ENCODE measurements around the gene PSMD9. TPM values are rescaled to one million over a fixed set of nuclear protein-coding genes. Genes with fewer than 3 reads are reported as not detected.

The PSMD9 gene
- total RNA-seq, 1 experiment from 2014 or later = 39.9 TPM

GRCh38 chr12:121930862-121931261 lies 42.3 kb downstream of the PSMD9 start:
- no peak overlapping the region for H3K4me3 Mint-ChIP-seq
- H3K18ac ChIP-seq (ENCODE audit: insufficient read length, low read depth, low read length) = no peak overlapping the region
- H3K27me3 ChIP-seq (ENCODE audit: insufficient read depth, low read length) = no peaks in the 10 kb centered on the region
- no peak overlapping the region for H2BK20ac ChIP-seq (ENCODE audit: low read depth, low read length, poor library complexity, severe bottlenecking)
- H3K9me3 Mint-ChIP-seq = no peaks in the 10 kb centered on the region
- H3T11ph ChIP-seq (ENCODE audit: low read length) = no peak overlapping the region
- H3K9me3 ChIP-seq (ENCODE audit: control insufficient read depth, low read depth, low read length) = no peaks in the 10 kb centered on the region
- H3K14ac ChIP-seq (ENCODE audit: insufficient read depth, low read length) = no peak overlapping the region
- no peaks in the 10 kb centered on the region for H3K79me1 ChIP-seq (ENCODE audit: insufficient read depth, low read depth, low read length, poor library complexity, severe bottlenecking)
- WGBS (ENCODE audit: extremely low coverage, insufficient read length, low lambda C conversion rate) = no CpG with 5 or more reads among the region's 4 CpGs
- no peak overlapping the region for H2AK5ac ChIP-seq (ENCODE audit: insufficient read length, low read length)
- H3K56ac ChIP-seq (ENCODE audit: insufficient read length, low read depth, low read length) = no peak overlapping the region
- H2AFZ ChIP-seq (ENCODE audit: low read length) = no peak overlapping the region
- no peak overlapping the region for H2BK120ac ChIP-seq (ENCODE audit: low read depth, low read length, poor library complexity, severe bottlenecking)
- no peak overlapping the region for H2BK12ac ChIP-seq (ENCODE audit: insufficient read length, low read depth, low read length)
- no peak overlapping the region for H4K8ac ChIP-seq (replicated peaks; ENCODE audit: insufficient read length, low read depth, low read length)
- no peaks in the 10 kb centered on the region for H3K36me3 Mint-ChIP-seq (ENCODE audit: insufficient read depth in 1 of 3, low read depth in 3 of 3)
- peaks cover 9% of the 10 kb centered on the region for H3K4me1 ChIP-seq (ENCODE audit: insufficient read depth, low read length)
- no peaks in the 10 kb centered on the region for H3K23me2 ChIP-seq (ENCODE audit: insufficient read length, low read depth, low read length, poor library complexity, severe bottlenecking)
- no peak overlapping the region for H3K9ac ChIP-seq (ENCODE audit: extremely low read depth, insufficient read length, low read length)
- no peak overlapping the region for H3K4me2 ChIP-seq (ENCODE audit: insufficient read depth, insufficient read length, low read length)
- TF ChIP-seq CTCF (conservative IDR thresholded peaks at IDR 0.05) = no peak
- H3K23ac ChIP-seq (ENCODE audit: insufficient read length, low read depth, low read length) = no peak overlapping the region
- no peaks in the 10 kb centered on the region for H3K27me3 Mint-ChIP-seq (ENCODE audit: low read depth)
- H3K27ac ChIP-seq (ENCODE audit: insufficient read length, low read depth, low read length) = no peak overlapping the region
- peaks cover 27 to 32% of the 10 kb centered on the region in 2 experiments for H3K4me1 Mint-ChIP-seq
- H2BK15ac ChIP-seq (ENCODE audit: low read depth, low read length) = no peak overlapping the region
- H3K79me2 ChIP-seq (ENCODE audit: insufficient read depth, low read length) = no peaks in the 10 kb centered on the region
- H4K20me1 ChIP-seq (ENCODE audit: control insufficient read depth, insufficient read depth, insufficient read length) = no peaks in the 10 kb centered on the region
- H4K5ac ChIP-seq (ENCODE audit: insufficient read length, low read depth, low read length) = no peak overlapping the region
- H2BK5ac ChIP-seq (ENCODE audit: insufficient read length, low read length) = no peak overlapping the region
- no peak overlapping the region for H3K4ac ChIP-seq (ENCODE audit: low read depth, low read length)
- no peak overlapping the region for H3K27ac Mint-ChIP-seq
- H4K91ac ChIP-seq (ENCODE audit: insufficient read length, low read depth, low read length) = no peak overlapping the region
- DNase-seq = no peak

Measured in H9 (cell line).